Hematopoietic multipotent progenitor cell treated with erythropoietin and hydrocortisone succinate and interleukin-3 and kit ligand, for 8 days (in vitro differentiated cells): ENCODE results near the gene TMBIM1.

Source experiments
- DNase-seq: peaks from one replicate; pipeline ENCODE4 v3.0.0-alpha.2; 2015

TMBIM1 gene

DNA sequence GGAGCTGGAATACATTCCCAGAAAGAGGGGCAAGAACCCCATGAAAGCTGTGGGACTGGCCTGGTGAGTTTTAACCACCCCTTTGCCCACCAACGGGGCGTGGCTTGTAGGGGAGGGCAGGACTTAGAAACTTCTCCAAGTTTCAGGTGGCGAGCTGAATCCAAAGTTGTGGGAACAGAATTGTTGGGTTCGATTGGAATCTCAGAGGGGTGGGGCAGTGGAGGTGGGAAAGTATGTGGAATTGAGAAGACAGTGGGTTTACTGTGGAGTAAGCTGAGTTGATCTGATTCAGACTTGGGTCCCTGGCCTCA lies 20.9 kb downstream of the TMBIM1 start:
- DNase-seq = peak; percentile 24

DNA sequence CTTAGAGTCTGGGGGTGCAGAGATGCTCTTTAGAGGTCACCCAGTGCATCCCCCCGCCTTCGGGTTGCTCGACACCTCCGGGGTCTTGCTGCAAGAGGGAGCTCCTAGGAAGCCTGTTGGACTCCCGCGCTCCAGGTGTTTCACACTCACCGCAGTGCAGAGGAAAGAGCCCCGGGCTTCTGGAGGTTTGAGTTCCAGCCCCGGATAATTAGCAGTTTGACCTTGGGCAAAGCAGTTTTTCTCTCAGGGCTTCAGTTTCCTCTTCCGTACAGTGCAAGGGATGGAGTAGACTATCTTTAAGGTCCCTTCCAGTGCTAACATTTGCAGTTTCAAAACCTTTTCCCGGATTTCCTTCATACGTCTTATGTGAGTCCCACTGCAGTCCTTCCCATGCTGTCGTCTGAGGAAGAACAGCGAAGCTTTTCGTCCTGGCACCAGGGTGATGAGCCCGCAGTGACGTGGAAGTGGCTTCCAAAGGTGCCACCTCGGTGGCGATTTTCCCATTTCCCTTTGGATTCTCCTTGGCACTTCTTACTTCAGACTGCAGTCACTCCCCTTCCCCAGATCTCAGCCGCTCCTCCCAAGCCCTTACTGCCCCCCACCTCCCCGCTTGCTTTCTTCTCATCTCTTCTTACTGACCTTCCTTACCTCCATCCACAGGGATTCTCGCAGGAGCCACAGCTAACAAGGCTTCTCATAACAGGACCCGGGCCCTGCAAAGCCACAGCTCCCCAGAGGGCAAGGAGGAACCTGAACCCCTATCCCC lies 21.4 kb downstream of the TMBIM1 start:
- peak; percentile 32 for DNase-seq

DNA sequence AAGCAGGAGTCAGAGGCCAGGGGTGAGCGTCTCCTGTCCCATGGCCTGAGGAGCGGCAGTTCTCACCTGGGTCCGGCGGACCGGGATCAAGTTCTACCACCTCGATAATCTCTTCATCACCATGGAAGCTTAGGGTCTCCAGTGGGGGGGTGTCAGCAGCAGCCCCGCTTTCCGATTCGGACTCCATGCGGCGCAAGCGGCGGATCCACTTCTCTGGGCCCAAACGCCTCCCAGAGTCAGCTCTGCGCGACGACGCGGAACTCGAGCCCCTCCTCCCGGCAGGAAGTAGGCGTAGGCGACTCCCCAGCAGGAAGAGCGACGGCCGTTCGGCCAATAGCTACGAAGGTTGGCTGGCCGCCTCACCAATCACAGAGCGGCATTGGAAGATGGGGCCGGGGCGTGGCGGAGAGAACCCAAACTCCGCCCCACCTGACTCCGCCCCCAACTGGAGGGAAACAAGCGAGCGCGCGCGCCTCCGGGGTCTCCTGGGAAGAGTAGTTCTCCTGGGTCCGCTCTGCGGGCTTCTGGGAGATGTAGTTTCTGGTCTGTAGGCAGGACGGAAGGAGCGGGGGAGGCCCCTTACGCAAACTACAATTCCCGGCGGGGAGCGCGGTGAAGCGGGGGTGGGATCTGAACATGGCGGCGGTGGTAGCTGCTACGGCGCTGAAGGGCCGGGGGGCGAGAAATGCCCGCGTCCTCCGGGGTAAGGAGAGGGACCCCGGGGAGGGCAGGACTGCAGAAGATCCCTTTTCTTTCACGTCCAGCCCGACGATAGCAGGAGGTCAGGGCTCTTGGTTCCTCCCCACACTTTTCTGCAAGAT lies 22.2 kb downstream of the TMBIM1 start, which contains the start of the genes AAMP and PNKD:
TSS of gene AAMP (minus strand) at position 238 of the 821 bp plus-strand sequence. CDS start at position 187, 51 bp downstream.
TSS of gene PNKD (plus strand) at position 620 of the 821 bp plus-strand sequence. CDS start at position 637, 17 bp downstream.
- peak; percentile 99 for DNase-seq

DNA sequence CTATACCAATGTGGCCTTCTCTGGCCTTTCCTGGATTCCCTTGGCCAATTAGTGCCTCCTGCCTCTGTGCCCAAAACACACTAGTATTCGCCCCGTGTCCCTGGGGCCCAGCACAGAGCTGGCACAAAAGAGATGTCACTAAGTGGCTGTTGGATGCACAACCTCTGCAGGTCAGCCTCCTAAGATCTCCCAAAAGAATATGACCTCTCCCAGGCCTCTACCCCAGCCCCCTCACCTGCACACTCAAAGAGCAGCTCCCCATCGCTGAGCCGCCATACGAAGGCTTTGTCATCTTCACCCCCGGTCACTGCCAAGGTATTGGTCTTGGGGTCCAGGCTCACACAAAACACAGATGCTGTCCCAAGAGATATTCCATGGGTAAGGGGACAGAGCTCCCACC lies 25.0 kb downstream of the TMBIM1 start:
- DNase-seq = no peak

DNA sequence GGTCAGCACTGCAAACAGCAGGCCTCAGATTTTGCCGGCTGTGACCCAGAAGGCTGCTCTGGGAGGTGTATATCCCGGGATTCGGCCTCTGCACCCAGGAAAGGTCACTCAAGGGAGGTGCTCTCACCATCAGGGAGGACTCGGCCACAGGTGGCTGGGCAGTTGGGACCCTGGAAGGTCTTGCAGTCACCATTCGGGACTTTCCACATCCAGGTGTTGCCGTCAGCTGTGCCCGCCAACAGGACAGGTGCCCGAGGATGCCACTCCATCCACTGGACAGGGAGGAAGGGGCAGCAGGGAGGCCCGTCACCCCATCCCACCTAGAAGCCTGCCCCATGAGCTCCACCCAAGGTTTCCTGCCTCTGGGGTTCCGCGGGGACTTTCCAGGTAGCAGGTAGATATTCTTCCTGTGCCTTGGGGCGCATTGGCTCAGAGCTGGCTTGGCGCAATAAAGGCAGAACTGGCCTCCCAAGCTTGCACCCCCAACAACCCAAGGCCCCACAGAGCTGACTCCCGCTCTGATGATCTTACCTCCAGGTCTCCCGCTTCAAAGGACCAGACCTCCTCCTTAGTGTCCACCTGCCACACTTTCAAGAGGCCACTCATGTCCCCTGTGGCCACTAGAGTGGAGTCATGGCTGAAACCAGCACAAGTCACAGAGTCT lies 25.9 kb downstream of the TMBIM1 start:
- DNase-seq = no peak

DNA sequence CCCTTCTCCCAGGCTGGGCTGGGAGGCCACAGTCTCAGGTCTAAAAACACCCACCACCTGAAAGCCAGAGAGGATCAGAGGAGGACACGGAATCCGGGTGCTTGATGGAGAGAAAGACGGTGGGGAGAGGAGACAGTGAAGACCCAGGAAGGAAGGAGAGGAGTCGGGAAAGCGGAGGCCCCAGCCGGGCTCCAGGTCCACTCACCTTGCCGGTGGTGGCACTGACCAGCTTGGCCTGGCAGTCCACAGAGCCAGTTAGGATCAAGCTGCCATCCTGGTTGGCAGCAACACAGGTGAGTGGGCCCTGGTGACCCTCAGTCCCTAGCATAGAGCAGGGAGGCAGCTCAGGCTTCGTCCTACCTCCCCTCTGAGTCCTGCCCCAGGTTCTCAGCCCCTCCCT lies 26.7 kb downstream of the TMBIM1 start:
- no peak for DNase-seq

DNA sequence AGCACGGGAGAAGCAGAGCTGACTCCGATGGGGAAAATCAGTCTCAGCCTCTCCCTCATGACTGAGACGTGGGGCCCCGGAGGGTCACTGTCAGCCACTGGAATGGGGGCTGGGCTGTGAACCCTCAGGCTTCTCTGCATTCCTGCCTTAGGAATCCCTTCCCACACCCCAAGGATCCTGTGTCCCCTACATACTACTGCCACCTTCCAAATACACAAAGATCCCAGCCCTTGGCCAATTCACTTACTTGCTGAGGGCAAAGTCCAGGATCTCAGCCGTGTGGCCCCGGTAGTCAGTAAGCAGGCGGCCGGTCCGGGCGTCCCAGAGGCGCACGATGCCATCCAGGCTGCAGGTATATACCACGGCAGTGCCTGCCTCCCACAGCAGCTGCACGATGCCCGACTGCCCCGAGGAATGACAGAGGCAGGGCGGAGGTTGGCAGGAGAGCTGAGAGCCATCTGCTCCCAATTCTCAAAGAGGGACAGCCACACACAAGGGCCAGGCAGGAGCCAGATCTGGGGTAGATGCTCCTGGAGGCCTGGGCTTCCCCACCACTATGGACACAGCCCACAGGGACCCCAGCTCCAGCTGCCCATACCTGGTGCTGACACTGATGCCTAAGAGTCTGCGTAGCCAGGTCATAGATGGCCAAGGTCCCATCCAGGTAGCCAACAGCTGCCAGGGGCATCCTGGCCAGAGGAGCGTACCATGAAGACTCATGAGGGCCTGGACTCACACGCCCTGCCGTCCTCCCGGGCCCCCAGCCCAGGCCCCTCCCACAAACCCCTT lies 27.3 kb downstream of the TMBIM1 start:
- DNase-seq = no peak

DNA sequence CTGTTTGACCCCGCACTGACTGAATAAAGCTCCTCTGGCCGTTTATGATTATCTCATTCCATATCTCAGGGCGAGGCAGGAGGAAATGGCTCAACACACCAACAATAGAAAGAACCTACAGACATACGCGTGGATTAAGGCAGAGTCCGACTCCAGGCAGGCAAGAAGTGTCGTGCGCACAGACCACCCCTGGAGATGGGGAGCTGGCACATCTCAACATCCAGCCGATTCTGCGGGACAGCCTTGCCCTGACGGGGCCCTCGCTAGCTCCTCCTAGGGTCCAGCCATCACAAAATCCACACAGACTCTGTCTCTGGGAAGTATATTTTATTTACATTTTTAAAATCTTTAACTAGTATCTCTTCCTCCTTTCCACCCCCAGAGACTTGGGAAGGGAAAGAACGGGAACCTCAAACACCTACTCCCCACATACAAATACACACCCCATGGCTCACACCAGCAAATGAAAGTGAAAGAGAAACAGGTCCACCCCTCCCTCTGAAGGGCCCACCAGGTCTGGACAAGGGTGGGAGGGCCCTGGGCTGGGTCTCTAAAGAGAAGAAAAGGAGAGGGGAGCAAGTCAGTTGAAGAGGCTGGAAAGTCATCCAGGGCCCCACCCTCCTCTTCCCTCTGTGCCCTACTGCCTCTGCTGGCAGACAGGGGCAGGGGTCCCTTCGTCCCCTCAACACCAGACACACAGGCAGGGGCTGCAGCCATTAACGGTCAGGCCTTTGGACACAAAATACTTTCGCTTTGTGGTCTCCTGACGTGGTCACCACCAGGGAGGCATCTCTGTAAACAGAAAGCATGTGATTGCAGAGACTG lies 28.3 kb downstream of the TMBIM1 start:
- DNase-seq = no peak

DNA sequence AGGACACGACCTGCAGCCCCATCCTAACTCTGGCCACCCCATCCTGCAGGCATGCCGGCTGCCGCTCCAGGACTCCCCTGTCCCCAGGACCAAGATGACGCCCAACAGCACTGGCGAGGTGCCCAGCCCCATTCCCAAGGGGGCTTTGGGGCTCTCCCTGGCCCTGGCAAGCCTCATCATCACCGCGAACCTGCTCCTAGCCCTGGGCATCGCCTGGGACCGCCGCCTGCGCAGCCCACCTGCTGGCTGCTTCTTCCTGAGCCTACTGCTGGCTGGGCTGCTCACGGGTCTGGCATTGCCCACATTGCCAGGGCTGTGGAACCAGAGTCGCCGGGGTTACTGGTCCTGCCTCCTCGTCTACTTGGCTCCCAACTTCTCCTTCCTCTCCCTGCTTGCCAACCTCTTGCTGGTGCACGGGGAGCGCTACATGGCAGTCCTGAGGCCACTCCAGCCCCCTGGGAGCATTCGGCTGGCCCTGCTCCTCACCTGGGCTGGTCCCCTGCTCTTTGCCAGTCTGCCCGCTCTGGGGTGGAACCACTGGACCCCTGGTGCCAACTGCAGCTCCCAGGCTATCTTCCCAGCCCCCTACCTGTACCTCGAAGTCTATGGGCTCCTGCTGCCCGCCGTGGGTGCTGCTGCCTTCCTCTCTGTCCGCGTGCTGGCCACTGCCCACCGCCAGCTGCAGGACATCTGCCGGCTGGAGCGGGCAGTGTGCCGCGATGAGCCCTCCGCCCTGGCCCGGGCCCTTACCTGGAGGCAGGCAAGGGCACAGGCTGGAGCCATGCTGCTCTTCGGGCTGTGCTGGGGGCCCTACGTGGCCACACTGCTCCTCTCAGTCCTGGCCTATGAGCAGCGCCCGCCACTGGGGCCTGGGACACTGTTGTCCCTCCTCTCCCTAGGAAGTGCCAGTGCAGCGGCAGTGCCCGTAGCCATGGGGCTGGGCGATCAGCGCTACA lies 29.4 kb downstream of the TMBIM1 start:
- DNase-seq = no peak

DNA sequence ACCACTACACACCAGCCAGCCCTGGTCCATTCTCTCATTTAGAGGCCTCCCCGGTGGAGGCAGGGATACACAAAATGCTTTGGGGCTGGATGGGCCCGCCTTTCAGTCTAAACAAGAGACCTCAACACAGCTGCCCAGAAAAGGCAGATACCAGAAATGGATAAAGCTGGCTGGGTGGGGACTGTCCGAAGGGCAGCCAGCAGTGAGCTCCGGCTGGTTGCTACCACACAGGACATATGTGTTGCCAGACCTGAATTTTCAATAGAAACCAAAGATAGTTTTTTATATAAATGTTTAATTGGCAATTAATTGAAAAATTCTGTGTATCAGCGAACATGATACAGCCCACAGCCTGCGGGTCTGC lies 30.1 kb downstream of the TMBIM1 start:
- no peak for DNase-seq

DNA sequence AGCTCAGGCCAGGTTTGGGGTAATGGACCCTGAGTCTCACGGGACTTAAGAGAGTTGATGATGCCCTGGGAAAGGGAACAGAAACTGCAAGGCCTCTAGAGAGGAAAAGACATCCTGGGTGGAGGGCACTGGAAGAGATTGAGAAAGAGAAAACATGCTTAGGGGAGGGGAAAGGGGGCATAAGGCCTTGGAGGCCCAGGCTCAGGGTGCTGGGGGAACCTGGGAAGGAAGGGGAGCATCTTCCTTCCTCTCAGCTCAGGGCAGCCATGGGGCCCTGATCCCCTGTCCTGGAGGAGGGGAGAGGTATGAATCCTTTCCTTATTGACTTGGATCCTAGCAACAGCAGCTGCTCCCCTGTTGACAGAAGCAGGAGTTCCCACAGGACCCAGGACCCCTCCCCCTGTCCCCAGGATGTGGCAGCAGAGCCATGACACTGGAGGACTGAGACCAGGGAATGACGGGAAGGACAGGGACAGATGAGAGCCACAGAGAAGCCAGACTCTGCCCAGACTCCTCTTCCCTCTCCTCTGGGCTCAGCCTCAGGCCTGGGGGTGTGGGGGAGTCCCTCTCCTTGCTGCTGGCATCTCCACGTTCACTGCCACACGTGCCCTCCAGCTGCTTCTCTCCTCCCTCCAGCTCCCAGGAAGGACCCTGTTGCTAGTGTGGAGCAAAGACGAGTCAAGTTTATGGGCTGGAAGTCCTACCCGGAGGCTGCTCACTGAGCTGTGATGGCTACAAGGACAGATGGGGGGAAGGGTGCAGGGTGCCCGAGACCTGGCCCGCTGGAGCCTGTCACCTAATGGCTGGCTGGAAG lies 30.7 kb downstream of the TMBIM1 start:
- no peak for DNase-seq

DNA sequence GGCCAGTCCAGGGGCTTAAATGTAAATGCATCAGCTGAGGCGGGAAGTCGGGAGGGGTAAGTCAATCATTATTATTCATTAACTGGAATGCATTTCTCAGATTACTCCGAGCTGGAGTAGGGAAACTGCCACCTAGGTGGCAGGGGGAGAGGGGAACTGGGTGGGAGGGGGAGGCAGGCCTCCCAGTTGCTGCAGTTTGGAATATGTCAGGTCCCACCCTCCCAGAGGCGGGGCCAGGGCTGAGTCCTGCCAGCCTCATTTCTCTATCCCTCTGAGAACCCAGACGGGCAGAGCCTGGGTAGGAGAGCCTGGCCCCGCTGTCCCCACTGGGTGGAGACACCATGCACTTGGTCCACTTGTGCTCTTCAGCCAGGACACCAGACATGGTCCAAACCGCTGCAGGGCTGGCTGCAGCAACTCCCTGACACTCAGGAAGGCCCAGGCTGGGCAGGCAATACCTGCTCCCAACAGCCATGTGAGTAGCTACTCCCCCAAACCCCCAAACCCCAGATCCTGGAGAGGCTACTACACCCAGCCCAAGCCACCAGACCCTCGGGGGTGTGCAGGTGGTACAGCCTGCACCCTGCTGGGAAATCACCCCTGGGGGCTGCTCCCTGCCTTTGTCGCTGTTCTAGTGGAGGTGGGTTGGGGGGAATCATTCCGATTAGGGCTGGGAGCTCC lies 31.4 kb downstream of the TMBIM1 start, which contains the start of gene GPBAR1:
TSS of gene GPBAR1 (plus strand) at position 274 of the 681 bp plus-strand sequence. CDS start 1,710 bp downstream, outside the sequence.
- no peak for DNase-seq

DNA sequence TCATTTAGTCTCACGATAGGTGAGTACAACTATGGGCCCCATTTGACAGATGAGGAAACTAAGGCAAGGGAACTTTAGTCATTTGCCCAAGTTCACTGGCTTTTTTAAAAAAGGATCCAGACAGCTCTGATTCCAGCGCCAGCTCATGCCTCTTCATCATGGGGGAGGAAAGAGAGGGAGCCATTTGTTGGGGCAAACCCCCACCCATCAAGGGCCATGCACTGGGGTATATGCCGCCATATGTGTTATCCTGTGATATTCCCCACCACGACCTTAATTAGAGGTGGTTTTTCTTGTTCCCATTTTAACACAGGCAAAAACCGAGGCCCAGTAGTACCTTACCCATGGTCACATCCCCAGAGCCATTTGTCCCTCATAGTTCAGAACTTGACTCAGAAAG lies 32.1 kb downstream of the TMBIM1 start:
- DNase-seq = no peak

DNA sequence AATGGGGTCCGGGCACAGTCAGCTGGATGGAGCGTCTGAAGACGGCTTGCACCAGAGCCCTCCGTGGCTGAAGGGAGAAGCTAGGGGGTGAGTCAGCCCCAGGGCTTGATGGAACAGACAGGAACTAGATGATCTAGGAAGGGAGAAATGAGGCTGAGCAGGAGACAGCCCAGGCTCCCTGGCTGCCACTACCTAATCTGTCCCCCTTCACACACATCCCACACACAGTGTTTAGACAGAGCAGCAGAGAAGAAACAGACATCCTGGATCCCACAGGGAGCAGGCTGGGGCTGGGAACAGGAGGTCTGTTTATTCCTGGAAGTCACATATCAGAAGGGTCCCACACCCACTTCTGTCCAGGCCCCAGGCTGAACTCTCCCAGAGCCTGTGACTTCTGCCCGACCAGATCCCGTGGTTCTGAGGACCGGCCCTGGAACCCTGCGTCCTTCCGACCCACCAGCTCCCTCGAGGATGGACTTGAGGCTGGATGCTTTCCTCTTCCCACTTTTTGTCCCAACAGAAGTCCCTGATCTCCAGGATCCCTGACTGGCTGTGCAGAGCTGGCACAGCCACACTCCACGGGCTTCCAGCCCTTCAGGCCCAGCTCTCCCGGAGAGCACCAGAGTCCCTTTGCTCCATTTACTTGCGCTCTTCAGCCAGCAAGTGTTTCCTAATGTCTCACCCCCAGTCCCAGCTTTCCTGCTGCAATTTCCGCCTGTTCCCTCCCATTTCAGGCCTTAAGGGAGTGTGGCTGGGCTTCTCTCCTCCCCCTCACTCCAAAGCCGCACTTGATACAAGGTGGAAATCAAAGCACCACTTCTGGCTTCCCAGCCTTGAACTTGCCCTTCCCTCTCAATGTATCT lies 33.0 kb downstream of the TMBIM1 start:
- DNase-seq = no peak

DNA sequence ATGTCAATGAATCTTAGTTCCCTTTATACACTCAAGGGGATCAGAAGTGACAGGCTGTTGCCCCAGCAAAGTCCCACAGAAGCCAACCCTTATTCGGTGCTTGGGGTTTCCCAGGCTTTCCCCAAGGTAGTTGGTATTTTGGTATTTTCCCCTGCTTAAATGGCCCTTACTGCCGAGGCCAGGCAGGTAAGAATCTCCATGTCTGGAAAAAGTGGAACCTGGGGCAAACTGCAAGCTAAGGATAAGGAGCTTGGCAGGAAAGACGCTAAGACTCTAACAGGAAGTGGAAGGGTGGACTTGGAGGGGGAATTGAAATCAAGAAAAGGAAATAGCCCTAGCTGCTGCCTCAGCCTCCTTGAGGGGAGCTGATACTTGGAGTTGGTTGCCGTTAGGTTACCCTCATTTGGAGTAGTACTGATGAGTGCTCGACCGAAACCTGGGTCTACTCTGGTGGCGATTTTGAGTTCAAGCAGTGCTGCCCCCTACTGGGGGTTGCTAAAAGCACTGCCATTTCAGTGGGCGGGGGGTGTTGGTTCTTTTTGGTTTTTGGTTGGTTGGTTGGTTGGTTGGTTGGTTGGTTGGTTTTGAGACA lies 34.8 kb downstream of the TMBIM1 start:
- peak; percentile 64 for DNase-seq

DNA sequence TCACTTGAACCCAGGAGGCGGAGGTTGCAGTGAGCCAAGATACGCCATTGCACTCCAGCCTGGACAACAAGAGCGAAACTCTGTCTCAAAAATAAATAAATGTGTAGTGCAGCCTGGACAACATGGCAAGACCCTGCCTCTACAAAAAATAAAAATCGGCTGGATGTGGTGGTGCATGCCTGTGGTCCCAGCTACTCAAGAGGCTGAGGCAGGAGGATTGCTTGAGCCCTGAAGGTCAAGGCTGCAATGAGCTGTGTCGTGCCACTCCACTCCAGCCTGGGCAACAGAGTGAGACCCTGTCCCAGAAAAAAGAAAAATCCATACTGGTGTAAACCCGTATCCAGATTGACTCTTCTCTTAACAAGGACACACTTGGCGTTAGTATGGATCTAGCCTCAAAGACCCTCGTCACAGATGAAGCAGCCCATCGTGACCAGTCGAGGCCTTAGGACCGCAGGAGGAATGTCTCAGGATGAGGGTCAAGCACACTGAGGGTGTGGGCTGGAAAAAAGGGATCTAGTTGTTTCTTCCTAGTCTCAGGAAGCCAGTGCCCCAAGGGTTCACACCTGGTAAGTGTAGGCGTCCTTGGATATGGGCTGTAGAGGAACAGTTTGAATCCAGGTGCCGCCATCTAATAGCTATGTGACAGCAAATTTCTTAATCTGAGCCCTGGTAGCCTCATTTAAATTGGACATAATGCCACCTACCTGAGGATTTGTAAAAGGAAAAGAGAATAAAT lies 35.5 kb downstream of the TMBIM1 start:
- no peak for DNase-seq

DNA sequence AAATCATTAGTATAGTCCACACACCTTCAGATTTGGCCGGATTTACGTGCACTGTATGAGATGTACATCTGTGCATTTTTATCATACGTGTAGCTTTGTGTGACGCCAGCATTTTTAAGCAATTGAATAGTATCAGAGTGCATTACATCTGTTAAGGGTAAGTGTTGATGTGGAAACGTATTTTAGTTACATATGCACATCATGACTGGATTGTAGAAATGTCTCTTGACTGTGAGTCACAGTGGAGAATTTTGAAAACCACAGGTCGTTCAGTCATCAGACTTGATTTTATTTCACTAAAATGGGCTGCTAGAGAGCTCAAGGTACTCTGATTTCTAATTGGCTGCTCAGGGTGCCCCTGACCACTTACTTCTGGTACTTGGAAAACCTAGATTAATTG lies 36.9 kb downstream of the TMBIM1 start:
- no peak for DNase-seq
